ENCODE measurements around the gene COL5A3. TPM values are rescaled to one million over a fixed set of nuclear protein-coding genes. Genes with fewer than 3 reads are reported as not detected.

Gene COL5A3
- total RNA-seq, 1 donor from 2014 or later, result 68.7 TPM

- H3K9me3 Mint-ChIP-seq (ENCODE audit: unreplicated experiment), result no peaks in the 10 kb centered on the region
- no peak for TF ChIP-seq CTCF (IDR thresholded peaks at IDR 0.05)
These were observed 11.1 kb upstream of the COL5A3 start for GRCh38 chr19:10021446-10021845.

GRCh38 chr19:10020851-10021250 is 10.5 kb upstream of the COL5A3 start:
- Mint-ChIP-seq H3K9me3 (ENCODE audit: unreplicated experiment) (no peaks in the 10 kb centered on the region), H3K4me1 (ENCODE audit: unreplicated experiment) (peaks cover 4% of the 10 kb centered on the region), H3K27ac (ENCODE audit: unreplicated experiment) (no peak overlapping the region), H3K36me3 (ENCODE audit: unreplicated experiment) (no peaks in the 10 kb centered on the region), H3K27me3 (ENCODE audit: unreplicated experiment) (no peaks in the 10 kb centered on the region), H3K4me3 (ENCODE audit: unreplicated experiment) (no peak overlapping the region)
- DNase-seq (ENCODE audit: extremely low spot score, unreplicated experiment), result no peak
- TF ChIP-seq CTCF (IDR thresholded peaks at IDR 0.05), result no peak

More at GRCh38 chr19:10021446-10021845, 11.1 kb upstream of the COL5A3 start:
- H3K4me3 Mint-ChIP-seq (ENCODE audit: unreplicated experiment), result no peak overlapping the region
- DNase-seq (ENCODE audit: extremely low spot score, unreplicated experiment), result no peak
- H3K4me1 Mint-ChIP-seq (ENCODE audit: unreplicated experiment), result peaks cover 4% of the 10 kb centered on the region
- no peak overlapping the region for H3K27ac Mint-ChIP-seq (ENCODE audit: unreplicated experiment)
- H3K36me3 Mint-ChIP-seq (ENCODE audit: unreplicated experiment), result no peaks in the 10 kb centered on the region
- H3K27me3 Mint-ChIP-seq (ENCODE audit: unreplicated experiment), result no peaks in the 10 kb centered on the region

- H3K27ac Mint-ChIP-seq (ENCODE audit: unreplicated experiment), result no peak overlapping the region
- H3K4me1 Mint-ChIP-seq (ENCODE audit: unreplicated experiment), result peaks cover 4% of the 10 kb centered on the region
- DNase-seq (ENCODE audit: extremely low spot score, unreplicated experiment), result no peak
- no peak for TF ChIP-seq CTCF (IDR thresholded peaks at IDR 0.05)
- H3K27me3 Mint-ChIP-seq (ENCODE audit: unreplicated experiment), result no peaks in the 10 kb centered on the region
- no peak overlapping the region for H3K4me3 Mint-ChIP-seq (ENCODE audit: unreplicated experiment)
- no peaks in the 10 kb centered on the region for H3K9me3 Mint-ChIP-seq (ENCODE audit: unreplicated experiment)
- H3K36me3 Mint-ChIP-seq (ENCODE audit: unreplicated experiment), result no peaks in the 10 kb centered on the region
These were observed 8.9 kb upstream of the COL5A3 start for GRCh38 chr19:10019246-10019645.

- H3K9me3 Mint-ChIP-seq (ENCODE audit: unreplicated experiment), result no peaks in the 10 kb centered on the region
- peaks cover 4% of the 10 kb centered on the region for H3K4me1 Mint-ChIP-seq (ENCODE audit: unreplicated experiment)
- H3K36me3 Mint-ChIP-seq (ENCODE audit: unreplicated experiment), result no peaks in the 10 kb centered on the region
- H3K27ac Mint-ChIP-seq (ENCODE audit: unreplicated experiment), result no peak overlapping the region
- peaks cover 2% of the 10 kb centered on the region for H3K27me3 Mint-ChIP-seq (ENCODE audit: unreplicated experiment)
- no peak for DNase-seq (ENCODE audit: extremely low spot score, unreplicated experiment)
- H3K4me3 Mint-ChIP-seq (ENCODE audit: unreplicated experiment), result no peak overlapping the region
- no peak for TF ChIP-seq CTCF (IDR thresholded peaks at IDR 0.05)
These were observed 8.5 kb upstream of the COL5A3 start for GRCh38 chr19:10018786-10019185.

- no peaks in the 10 kb centered on the region for H3K36me3 Mint-ChIP-seq (ENCODE audit: unreplicated experiment)
- no peak overlapping the region for H3K27ac Mint-ChIP-seq (ENCODE audit: unreplicated experiment)
- H3K27me3 Mint-ChIP-seq (ENCODE audit: unreplicated experiment), result peaks cover 7% of the 10 kb centered on the region
- H3K9me3 Mint-ChIP-seq (ENCODE audit: unreplicated experiment), result no peaks in the 10 kb centered on the region
- H3K4me3 Mint-ChIP-seq (ENCODE audit: unreplicated experiment), result no peak overlapping the region
- no peak for DNase-seq (ENCODE audit: extremely low spot score, unreplicated experiment)
- TF ChIP-seq CTCF (IDR thresholded peaks at IDR 0.05), result no peak
- peaks cover 4% of the 10 kb centered on the region for H3K4me1 Mint-ChIP-seq (ENCODE audit: unreplicated experiment)
These were observed 8.0 kb upstream of the COL5A3 start for GRCh38 chr19:10018263-10018662.
